IPS DF 6.9 (cell line): ENCODE data around the gene CLDN22.

Experiments used
- DNase-seq: peaks from one replicate; pipeline ENCODE4 v3.0.0-alpha.2; 2013; ENCODE audit warnings: low read depth, low spot score
- H3K27ac ChIP-seq: one replicate; pipeline ENCODE4 v1.5.1; 2013; ENCODE audit warnings: low read length, control low read depth
- H3K27me3 ChIP-seq: 2 replicates; pipeline ENCODE4 v1.6.1; 2013; ENCODE audit warnings: mild to moderate bottlenecking, low read length; ENCODE audit not compliant: control insufficient read depth, insufficient read depth
- H3K36me3 ChIP-seq: 2 replicates; pipeline ENCODE4 v1.6.1; 2013; ENCODE audit warnings: low read length; ENCODE audit not compliant: control insufficient read depth, insufficient read depth
- H3K4me1 ChIP-seq: 2 replicates; pipeline ENCODE4 v1.6.1; 2013; ENCODE audit warnings: low read length; ENCODE audit not compliant: control insufficient read depth, insufficient read depth
- H3K4me3 ChIP-seq: 2 replicates; pipeline ENCODE4 v1.5.1; 2013; ENCODE audit warnings: mild to moderate bottlenecking, low read length
- H3K9me3 ChIP-seq: 2 replicates; pipeline ENCODE4 v1.6.1; 2013; ENCODE audit warnings: low read length, inconsistent platforms; ENCODE audit not compliant: control insufficient read depth, insufficient read depth
- WGBS: extraction: QIAGEN DNeasy Blood & Tissue Kit; methylation state at CpG from one replicate; pipeline ENCODE4 v1.1.7; 2013; ENCODE audit warnings: mixed read lengths, missing lambda C conversion rate; ENCODE audit not compliant: insufficient read length, insufficient coverage; 5-methylcytosine and 5-hydroxymethylcytosine counted together

Gene CLDN22

DNA sequence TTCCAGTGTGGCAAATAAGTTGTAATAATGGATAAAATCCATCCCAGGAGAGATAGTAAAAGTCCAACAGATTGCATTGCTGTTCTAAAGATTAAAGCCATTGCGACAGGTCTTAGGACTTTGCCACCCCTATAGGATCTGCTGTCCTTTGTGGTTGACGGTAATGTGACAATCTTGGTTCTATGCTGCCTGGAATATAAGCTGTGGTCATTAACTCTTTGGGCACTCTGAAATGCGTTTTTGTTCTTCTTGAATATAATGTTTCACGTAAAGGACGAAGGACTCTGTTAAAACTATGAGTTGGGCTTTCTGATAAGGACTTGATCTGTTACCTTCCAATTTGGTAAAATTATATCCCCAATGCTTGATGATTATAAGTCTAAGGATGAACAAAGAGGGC, 2.2 kb upstream of the CLDN22 start, which contains the start of gene CLDN24:
Gene CLDN24 (minus strand): TSS at position 101 of the 400 bp plus-strand sequence. CDS start 0 bp downstream, at position 101.
- H3K4me3 ChIP-seq = no peak within 1 kb of the TSS; the same call in 1 of the 2 replicates

DNA sequence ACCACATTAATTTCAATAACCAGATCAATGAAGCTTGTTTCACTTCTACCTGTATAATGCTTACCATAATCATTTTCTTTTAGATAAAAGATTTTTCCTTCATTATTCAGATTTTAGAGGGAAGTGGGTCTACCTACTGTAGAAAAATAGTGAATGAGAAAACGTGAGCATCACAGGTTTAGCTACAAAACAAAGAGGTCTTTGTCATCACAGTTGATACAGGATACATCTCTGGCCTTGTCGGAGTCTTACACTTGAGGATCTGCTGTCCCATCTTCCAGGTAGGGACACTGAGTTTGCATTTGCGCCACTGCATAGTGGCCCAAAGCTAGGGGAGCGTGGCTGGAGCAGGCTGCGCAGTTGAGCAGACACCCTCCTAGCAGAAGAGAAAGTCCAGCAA, 1.4 kb upstream of the CLDN22 start:
- no peaks in the 10 kb centered on the region for H3K9me3 ChIP-seq
- no peaks in the 10 kb centered on the region for H3K27me3 ChIP-seq
- no peak overlapping the region for H3K27ac ChIP-seq
- no peaks in the 10 kb centered on the region for H3K36me3 ChIP-seq
- WGBS = no CpG with 5 or more reads among the region's 5 CpGs
- no peak for DNase-seq
- no peak overlapping the region; the same call in 1 of the 2 replicates for H3K4me3 ChIP-seq
- no peaks in the 10 kb centered on the region for H3K4me1 ChIP-seq

More for the DNA sequence above, 2.2 kb upstream of the CLDN22 start, which contains the start of gene CLDN24:
- no peaks in the 10 kb centered on the region for H3K36me3 ChIP-seq
- no peak within 1 kb of the TSS for H3K27ac ChIP-seq
- no peaks in the 10 kb centered on the region for H3K9me3 ChIP-seq
- WGBS = no CpG with 5 or more reads among the region's 5 CpGs
- no peak for DNase-seq
- H3K27me3 ChIP-seq = no peaks in the 10 kb centered on the region
- no peaks in the 10 kb centered on the region for H3K4me1 ChIP-seq

DNA sequence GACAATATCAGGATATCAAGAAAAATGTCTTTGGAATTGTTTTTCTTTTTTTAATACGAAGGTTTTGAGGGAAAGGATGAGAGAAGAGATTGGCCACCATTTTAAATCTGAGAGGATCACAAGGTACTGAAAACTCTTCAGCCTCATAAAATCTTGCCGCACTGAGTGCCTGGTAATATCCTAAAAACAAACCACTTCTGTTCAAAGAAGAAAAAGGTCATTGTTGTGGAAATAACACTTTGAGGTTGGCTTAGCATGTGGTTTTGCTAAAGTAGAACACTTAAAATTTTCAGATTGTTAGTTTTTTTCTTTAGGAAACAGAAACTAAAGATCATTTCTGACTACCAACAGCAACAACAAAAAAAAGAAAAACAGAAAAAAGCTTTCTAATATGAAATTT, 1.0 kb upstream of the CLDN22 start:
- no CpG with 5 or more reads among the region's 2 CpGs for WGBS
- no peak for DNase-seq

GRCh38 chr4:183318656-183319055, 1.4 kb downstream of the CLDN22 start:
- Histone ChIP-seq H3K4me3 (no peak overlapping the region), H3K4me1 (no peaks in the 10 kb centered on the region), H3K27ac (no peak overlapping the region), H3K27me3 (no peaks in the 10 kb centered on the region), H3K9me3 (no peaks in the 10 kb centered on the region), H3K36me3 (0 out of 2 replicates have a peak, but pooled peaks cover 3% of the 10 kb centered on the region)
- DNase-seq = no peak
- WGBS = no CpG with 5 or more reads among the region's 10 CpGs

More for the DNA sequence above, 1.0 kb upstream of the CLDN22 start:
- H3K4me3 ChIP-seq = no peak overlapping the region
- H3K9me3 ChIP-seq = no peaks in the 10 kb centered on the region
- no peaks in the 10 kb centered on the region for H3K36me3 ChIP-seq
- no peaks in the 10 kb centered on the region for H3K4me1 ChIP-seq
- no peaks in the 10 kb centered on the region for H3K27me3 ChIP-seq
- no peak overlapping the region for H3K27ac ChIP-seq

GRCh38 chr4:183314806-183315205, 5.3 kb downstream of the CLDN22 start:
- H3K4me1 ChIP-seq = no peaks in the 10 kb centered on the region
- no peak overlapping the region for H3K4me3 ChIP-seq
- WGBS = no CpG with 5 or more reads among the region's 9 CpGs
- no peak overlapping the region for H3K27ac ChIP-seq
- H3K9me3 ChIP-seq = no peaks in the 10 kb centered on the region
- H3K36me3 ChIP-seq = peaks cover 7% of the 10 kb centered on the region; the same call in 1 of the 2 replicates
- H3K27me3 ChIP-seq = no peaks in the 10 kb centered on the region
- no peak for DNase-seq

- Histone ChIP-seq H3K27me3 (no peaks in the 10 kb centered on the region), H3K36me3 (peaks cover 7% of the 10 kb centered on the region; the same call in 1 of the 2 replicates), H3K4me3 (no peak overlapping the region), H3K9me3 (no peaks in the 10 kb centered on the region), H3K4me1 (no peaks in the 10 kb centered on the region), H3K27ac (no peak overlapping the region)
- no peak for DNase-seq
- WGBS = no CpG with 5 or more reads among the region's 15 CpGs
Measured at GRCh38 chr4:183314336-183314735, 5.7 kb downstream of the CLDN22 start.

DNA sequence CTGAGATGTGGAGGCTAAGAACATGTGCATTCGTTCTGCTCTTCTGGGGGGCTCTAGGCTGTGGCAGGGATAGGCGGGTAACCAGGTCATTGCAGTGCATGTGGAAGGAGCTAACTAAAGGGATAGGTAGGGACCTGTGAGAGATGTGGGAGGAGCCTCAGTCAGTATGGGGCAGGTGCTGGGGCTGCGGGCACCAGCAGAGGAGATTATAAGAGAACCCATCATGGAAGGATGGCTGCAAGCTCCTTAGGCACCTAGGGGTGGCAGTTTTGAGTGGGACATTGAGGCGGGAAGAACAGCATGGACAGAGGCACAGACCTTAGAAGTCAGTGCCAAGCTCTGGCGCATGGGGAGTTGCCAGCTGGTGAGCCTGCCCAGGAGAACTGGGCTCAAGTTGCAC, 7.2 kb downstream of the CLDN22 start:
- peaks cover 7% of the 10 kb centered on the region; the same call in 1 of the 2 replicates for H3K36me3 ChIP-seq
- H3K9me3 ChIP-seq = no peaks in the 10 kb centered on the region
- H3K27me3 ChIP-seq = no peaks in the 10 kb centered on the region
- H3K27ac ChIP-seq = no peak overlapping the region
- no peak overlapping the region for H3K4me3 ChIP-seq
- WGBS = no CpG with 5 or more reads among the region's 5 CpGs
- no peaks in the 10 kb centered on the region for H3K4me1 ChIP-seq
- no peak for DNase-seq

GRCh38 chr4:183306811-183307210, 13.3 kb downstream of the CLDN22 start:
- WGBS = no CpG with 5 or more reads among the region's 3 CpGs

GRCh38 chr4:183304538-183304937, 15.5 kb downstream of the CLDN22 start:
- no peaks in the 10 kb centered on the region for H3K4me1 ChIP-seq
- WGBS = no CpG with 5 or more reads among the region's 2 CpGs
- H3K36me3 ChIP-seq = no peaks in the 10 kb centered on the region
- no peaks in the 10 kb centered on the region for H3K9me3 ChIP-seq
- H3K27me3 ChIP-seq = no peaks in the 10 kb centered on the region
- no peak overlapping the region for H3K27ac ChIP-seq
- no peak overlapping the region for H3K4me3 ChIP-seq
- DNase-seq = no peak

More at GRCh38 chr4:183306811-183307210, 13.3 kb downstream of the CLDN22 start:
- Histone ChIP-seq H3K4me3 (no peak overlapping the region), H3K36me3 (no peaks in the 10 kb centered on the region; the same call in 1 of the 2 replicates), H3K9me3 (no peaks in the 10 kb centered on the region), H3K27me3 (no peaks in the 10 kb centered on the region), H3K4me1 (no peaks in the 10 kb centered on the region), H3K27ac (no peak overlapping the region)
- DNase-seq = no peak

DNA sequence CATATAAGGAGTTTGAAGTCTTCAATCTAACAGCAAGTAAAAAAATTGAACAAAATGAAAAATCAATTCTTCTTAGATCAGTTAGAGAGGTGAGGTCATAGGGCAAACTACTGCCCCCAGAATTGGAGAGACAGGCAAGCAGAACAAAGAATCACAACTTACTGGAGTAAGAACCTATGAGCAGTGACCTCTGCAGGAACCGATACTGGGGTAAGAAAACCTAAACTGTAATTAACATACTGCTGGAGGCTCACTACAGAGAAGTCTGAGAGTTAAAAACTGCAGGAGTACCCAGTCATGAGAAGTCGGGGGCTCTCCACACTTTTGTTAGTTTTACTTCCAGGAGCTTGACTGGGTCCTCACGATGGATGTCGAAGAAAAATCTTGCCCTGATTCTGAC, 16.0 kb downstream of the CLDN22 start:
- DNase-seq = no peak
- no peaks in the 10 kb centered on the region for H3K27me3 ChIP-seq
- no peaks in the 10 kb centered on the region for H3K4me1 ChIP-seq
- H3K4me3 ChIP-seq = no peak overlapping the region
- H3K9me3 ChIP-seq = no peaks in the 10 kb centered on the region
- whole genome bisulfite sequencing = no CpG with 5 or more reads among the region's 4 CpGs
- H3K27ac ChIP-seq = no peak overlapping the region
- no peaks in the 10 kb centered on the region for H3K36me3 ChIP-seq

DNA sequence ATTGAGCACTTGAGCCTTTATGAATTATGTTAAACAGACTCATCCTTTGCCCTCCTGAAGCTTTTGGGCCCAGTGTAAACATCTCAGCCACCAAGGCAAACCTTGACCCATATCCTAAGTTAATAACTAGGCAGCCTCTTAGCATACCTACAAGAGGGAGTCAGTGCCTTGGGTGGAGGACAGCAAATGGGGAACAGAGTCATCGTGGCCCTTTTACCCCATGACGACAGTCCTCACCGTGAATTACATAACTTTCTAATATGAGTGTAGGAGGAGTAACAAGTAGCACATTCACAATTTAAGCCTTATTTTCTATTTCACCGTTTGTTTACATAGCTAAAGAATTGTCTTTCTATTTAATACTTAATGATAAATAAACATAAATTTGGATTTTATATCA, 16.8 kb downstream of the CLDN22 start:
- Histone ChIP-seq H3K27me3 (no peaks in the 10 kb centered on the region), H3K4me1 (no peaks in the 10 kb centered on the region), H3K9me3 (no peaks in the 10 kb centered on the region), H3K36me3 (no peaks in the 10 kb centered on the region; the same call in 1 of the 2 replicates), H3K4me3 (no peak overlapping the region), H3K27ac (no peak overlapping the region)
- WGBS = no CpG with 5 or more reads among the region's 4 CpGs
- no peak for DNase-seq
